ENCODE results near the gene ATXN1. TPM values are rescaled to one million over a fixed set of nuclear protein-coding genes. Genes with fewer than 3 reads are reported as not detected.

The ATXN1 gene
- total RNA-seq, 1 donor from 2014 or later, result 33.7 TPM

DNA sequence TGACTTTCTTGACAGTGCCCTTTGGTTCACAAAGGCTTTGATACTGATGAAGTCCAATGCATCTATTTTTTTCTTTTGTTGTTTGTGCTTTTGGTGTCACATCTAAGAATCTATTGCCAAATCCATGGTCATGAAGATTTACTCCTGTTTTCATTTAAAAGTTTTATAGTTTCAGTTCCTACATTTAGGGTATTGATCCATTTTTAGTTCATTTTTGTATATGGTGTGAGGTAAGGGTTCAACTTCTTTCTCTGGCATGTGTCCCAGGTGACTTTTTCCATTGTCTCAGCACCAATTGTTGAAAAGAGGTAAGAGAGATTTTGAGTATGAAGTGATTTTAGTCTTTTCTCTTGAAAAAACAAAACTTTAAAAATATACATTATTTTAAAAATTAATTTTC lies 262.3 kb downstream of the ATXN1 start:
- H3K4me3 Mint-ChIP-seq, result no peak overlapping the region
- H3K9me3 Mint-ChIP-seq, result no peaks in the 10 kb centered on the region
- DNase-seq (ENCODE audit: extremely low spot score, unreplicated experiment), result no peak
- TF ChIP-seq, protein P1, sequence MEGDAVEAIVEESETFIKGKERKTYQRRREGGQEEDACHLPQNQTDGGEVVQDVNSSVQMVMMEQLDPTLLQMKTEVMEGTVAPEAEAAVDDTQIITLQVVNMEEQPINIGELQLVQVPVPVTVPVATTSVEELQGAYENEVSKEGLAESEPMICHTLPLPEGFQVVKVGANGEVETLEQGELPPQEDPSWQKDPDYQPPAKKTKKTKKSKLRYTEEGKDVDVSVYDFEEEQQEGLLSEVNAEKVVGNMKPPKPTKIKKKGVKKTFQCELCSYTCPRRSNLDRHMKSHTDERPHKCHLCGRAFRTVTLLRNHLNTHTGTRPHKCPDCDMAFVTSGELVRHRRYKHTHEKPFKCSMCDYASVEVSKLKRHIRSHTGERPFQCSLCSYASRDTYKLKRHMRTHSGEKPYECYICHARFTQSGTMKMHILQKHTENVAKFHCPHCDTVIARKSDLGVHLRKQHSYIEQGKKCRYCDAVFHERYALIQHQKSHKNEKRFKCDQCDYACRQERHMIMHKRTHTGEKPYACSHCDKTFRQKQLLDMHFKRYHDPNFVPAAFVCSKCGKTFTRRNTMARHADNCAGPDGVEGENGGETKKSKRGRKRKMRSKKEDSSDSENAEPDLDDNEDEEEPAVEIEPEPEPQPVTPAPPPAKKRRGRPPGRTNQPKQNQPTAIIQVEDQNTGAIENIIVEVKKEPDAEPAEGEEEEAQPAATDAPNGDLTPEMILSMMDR (conservative IDR thresholded peaks at IDR 0.05), result no peak
- peaks cover 4% of the 10 kb centered on the region for H3K36me3 Mint-ChIP-seq
- peaks cover 14% of the 10 kb centered on the region for H3K4me1 Mint-ChIP-seq (ENCODE audit: unreplicated experiment)
- H3K27me3 Mint-ChIP-seq, result no peaks in the 10 kb centered on the region
- no peak overlapping the region for H3K27ac Mint-ChIP-seq

DNA sequence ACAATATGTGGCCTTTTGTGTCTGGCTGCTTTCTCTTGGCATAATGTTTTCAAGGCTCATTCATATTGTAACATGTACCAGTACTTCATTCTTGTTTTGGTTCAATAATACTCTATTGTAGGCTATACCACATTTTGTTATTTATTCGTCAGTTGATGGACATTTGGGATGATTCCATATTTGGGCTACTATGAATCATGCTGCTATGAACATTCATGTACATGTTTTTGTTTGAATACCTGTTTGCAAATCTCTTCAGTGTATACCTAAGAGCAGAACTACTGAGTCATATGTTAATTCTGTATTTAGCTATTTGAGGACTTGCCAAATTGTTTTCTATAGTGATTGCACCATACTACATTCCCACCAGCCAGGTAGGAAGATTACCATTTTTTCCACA lies 263.0 kb downstream of the ATXN1 start:
- Mint-ChIP-seq H3K27ac (no peak overlapping the region), H3K9me3 (no peaks in the 10 kb centered on the region), H3K4me1 (ENCODE audit: unreplicated experiment) (peaks cover 12% of the 10 kb centered on the region), H3K36me3 (peaks cover 4% of the 10 kb centered on the region), H3K4me3 (no peak overlapping the region), H3K27me3 (no peaks in the 10 kb centered on the region)
- no peak for DNase-seq (ENCODE audit: extremely low spot score, unreplicated experiment)
- TF ChIP-seq, protein P1 (conservative IDR thresholded peaks at IDR 0.05), result no peak

DNA sequence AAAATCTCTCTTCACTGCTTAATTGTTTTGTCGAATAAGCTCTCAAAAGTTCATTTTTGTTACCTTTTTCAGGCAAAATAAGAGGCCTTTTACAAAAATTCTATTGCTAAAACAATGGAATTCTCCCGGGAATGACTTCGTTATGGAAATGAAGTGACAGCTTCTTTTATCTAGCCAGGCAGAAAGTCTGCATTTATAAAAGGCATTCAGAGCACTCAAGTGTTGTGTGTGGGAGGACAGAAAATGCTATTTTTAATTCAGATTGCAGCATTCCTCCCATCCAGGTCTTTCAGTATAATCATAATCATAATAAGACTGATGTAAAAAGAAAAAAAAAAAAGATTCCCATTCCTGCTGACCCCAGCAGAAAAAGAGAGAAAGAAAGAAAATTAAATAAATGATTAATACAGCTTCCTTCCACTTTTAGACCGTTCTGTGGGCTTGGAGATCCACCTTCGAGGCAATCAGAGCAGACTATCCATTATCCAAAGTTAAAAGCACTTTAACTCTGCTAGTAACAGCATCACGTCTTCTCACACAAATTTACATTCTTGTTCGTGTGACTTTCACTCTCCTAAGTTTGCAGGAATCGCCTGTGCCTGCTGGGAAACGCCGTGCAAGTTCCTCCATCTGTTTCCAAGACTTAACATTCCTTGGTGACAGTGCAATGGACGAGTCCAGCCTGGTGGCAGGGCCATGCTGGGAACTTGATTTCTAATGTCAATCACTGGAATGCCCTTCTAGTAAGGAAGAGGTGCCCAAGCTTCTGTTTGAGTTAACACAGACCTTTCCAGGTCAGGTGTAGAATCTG lies 264.1 kb downstream of the ATXN1 start:
- TF ChIP-seq, protein P1 (conservative IDR thresholded peaks at IDR 0.05), result no peak
- no peak overlapping the region for H3K27ac Mint-ChIP-seq
- H3K27me3 Mint-ChIP-seq, result no peaks in the 10 kb centered on the region
- H3K9me3 Mint-ChIP-seq, result no peaks in the 10 kb centered on the region
- no peak overlapping the region for H3K4me3 Mint-ChIP-seq
- H3K4me1 Mint-ChIP-seq (ENCODE audit: unreplicated experiment), result peaks cover 10% of the 10 kb centered on the region
- no peak for DNase-seq (ENCODE audit: extremely low spot score, unreplicated experiment)
- peaks cover 4% of the 10 kb centered on the region for H3K36me3 Mint-ChIP-seq

DNA sequence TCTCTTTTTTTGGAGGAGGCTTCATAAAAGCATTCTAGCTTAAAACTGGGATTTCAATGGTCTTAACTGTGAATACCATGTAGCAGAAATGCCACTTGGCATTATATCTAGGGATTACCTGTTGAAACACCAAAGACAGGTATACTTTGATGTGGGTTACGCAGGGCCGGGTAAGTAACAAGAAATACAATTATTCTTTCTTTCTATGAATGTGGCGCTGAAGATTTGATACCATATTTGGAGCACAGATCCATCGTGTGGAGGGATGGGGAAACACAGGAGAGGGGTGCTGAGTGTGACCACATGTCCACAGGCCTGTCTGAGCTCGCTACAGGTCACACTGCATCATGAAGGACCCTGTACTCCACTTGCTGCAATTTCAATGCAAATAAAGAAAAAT lies 265.1 kb downstream of the ATXN1 start:
- Mint-ChIP-seq H3K27ac (no peak overlapping the region), H3K4me1 (ENCODE audit: unreplicated experiment) (peaks cover 10% of the 10 kb centered on the region), H3K4me3 (no peak overlapping the region), H3K9me3 (no peaks in the 10 kb centered on the region), H3K27me3 (no peaks in the 10 kb centered on the region), H3K36me3 (peaks cover 4% of the 10 kb centered on the region)
- TF ChIP-seq, protein P1 (conservative IDR thresholded peaks at IDR 0.05), result no peak
- no peak for DNase-seq (ENCODE audit: extremely low spot score, unreplicated experiment)

- Mint-ChIP-seq H3K9me3 (no peaks in the 10 kb centered on the region), H3K27ac (no peak overlapping the region), H3K36me3 (peaks cover 4% of the 10 kb centered on the region), H3K4me1 (ENCODE audit: unreplicated experiment) (peaks cover 10% of the 10 kb centered on the region), H3K27me3 (no peaks in the 10 kb centered on the region), H3K4me3 (no peak overlapping the region)
- no peak for DNase-seq (ENCODE audit: extremely low spot score, unreplicated experiment)
- TF ChIP-seq, protein P1 (conservative IDR thresholded peaks at IDR 0.05), result no peak
Measured at GRCh38 chr6:16494793-16495192, 266.5 kb downstream of the ATXN1 start.
